KMS-11 (cell line): ENCODE data around the gene BABAM1.

Experiments
- H2AFZ ChIP-seq: fragments of 200-600 bp; sonication (generic); 2 replicates; pipeline ENCODE4 v1.6.1; 2016; ENCODE audit warnings: antibody characterized with exemption, mixed run types, low read depth
- H3K27ac ChIP-seq: fragments of 200-600 bp; sonication (generic); 2 replicates; pipeline ENCODE4 v1.6.1; 2016; ENCODE audit warnings: mild to moderate bottlenecking, mixed run types
- H3K27me3 ChIP-seq: fragments of 200-600 bp; sonication (generic); 2 replicates; pipeline ENCODE4 v1.6.1; 2017; ENCODE audit warnings: mild to moderate bottlenecking, low read depth, mixed run types, moderate library complexity; ENCODE audit not compliant: insufficient read depth
- H3K36me3 ChIP-seq: fragments of 200-600 bp; sonication (generic); 2 replicates; pipeline ENCODE4 v1.6.1; 2017; ENCODE audit warnings: mild to moderate bottlenecking, mixed run types; ENCODE audit not compliant: insufficient read depth
- H3K4me1 ChIP-seq: fragments of 200-600 bp; sonication (generic); 2 replicates; pipeline ENCODE4 v1.6.1; 2016; ENCODE audit warnings: mild to moderate bottlenecking, low read depth, mixed run types; ENCODE audit not compliant: poor library complexity, severe bottlenecking
- H3K4me2 ChIP-seq: fragments of 200-600 bp; sonication (generic); 2 replicates; pipeline ENCODE4 v1.7.0; 2016; ENCODE audit warnings: mild to moderate bottlenecking, mixed run types
- H3K4me3 ChIP-seq: fragments of 200-600 bp; sonication (generic); IDR thresholded peaks from 2 replicates; pipeline ENCODE4 v1.6.1; 2017; ENCODE audit warnings: low read depth, low read length, mixed read lengths; ENCODE audit not compliant: insufficient read depth
- H3K79me2 ChIP-seq: fragments of 200-600 bp; sonication (generic); 2 replicates; pipeline ENCODE4 v1.6.1; 2016; ENCODE audit warnings: low read depth, mixed run types; ENCODE audit not compliant: insufficient read depth
- H3K9ac ChIP-seq: fragments of 200-600 bp; sonication (generic); 2 replicates; pipeline ENCODE4 v1.6.1; 2016; ENCODE audit warnings: mild to moderate bottlenecking, mixed run types
- H4K20me1 ChIP-seq: fragments of 200-600 bp; sonication (generic); 2 replicates; pipeline ENCODE4 v1.6.1; 2016; ENCODE audit warnings: mild to moderate bottlenecking, mixed run types; ENCODE audit not compliant: insufficient read depth
- TF ChIP-seq, protein P1 (sequence below): fragments of 200-600 bp; sonication (generic); conservative IDR thresholded peaks from 2 replicates; pipeline ENCODE4 v1.6.1; 2017; ENCODE audit warnings: low read depth, mild to moderate bottlenecking, antibody characterized with exemption, low read length, moderate library complexity, mixed read lengths

The BABAM1 gene

GRCh38 chr19:17246681-17247425, 20.4 kb upstream of the BABAM1 start:
- Histone ChIP-seq H3K4me3 (no peak overlapping the region), H3K36me3 (no peaks in the 10 kb centered on the region), H3K9ac (peak overlapping the region; percentile 44; the same call in 1 of the 2 replicates), H2AFZ (peak overlapping the region; percentile 85), H3K27ac (no peak overlapping the region), H3K4me2 (peak overlapping the region; percentile 81), H3K27me3 (no peaks in the 10 kb centered on the region), H3K4me1 (peaks cover 10% of the 10 kb centered on the region), H4K20me1 (no peaks in the 10 kb centered on the region), H3K79me2 (no peaks in the 10 kb centered on the region)
- TF ChIP-seq, protein P1, sequence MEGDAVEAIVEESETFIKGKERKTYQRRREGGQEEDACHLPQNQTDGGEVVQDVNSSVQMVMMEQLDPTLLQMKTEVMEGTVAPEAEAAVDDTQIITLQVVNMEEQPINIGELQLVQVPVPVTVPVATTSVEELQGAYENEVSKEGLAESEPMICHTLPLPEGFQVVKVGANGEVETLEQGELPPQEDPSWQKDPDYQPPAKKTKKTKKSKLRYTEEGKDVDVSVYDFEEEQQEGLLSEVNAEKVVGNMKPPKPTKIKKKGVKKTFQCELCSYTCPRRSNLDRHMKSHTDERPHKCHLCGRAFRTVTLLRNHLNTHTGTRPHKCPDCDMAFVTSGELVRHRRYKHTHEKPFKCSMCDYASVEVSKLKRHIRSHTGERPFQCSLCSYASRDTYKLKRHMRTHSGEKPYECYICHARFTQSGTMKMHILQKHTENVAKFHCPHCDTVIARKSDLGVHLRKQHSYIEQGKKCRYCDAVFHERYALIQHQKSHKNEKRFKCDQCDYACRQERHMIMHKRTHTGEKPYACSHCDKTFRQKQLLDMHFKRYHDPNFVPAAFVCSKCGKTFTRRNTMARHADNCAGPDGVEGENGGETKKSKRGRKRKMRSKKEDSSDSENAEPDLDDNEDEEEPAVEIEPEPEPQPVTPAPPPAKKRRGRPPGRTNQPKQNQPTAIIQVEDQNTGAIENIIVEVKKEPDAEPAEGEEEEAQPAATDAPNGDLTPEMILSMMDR: no peak

GRCh38 chr19:17248011-17248776, 19.0 kb upstream of the BABAM1 start:
- Histone ChIP-seq H3K4me2 (no peak overlapping the region), H3K79me2 (no peaks in the 10 kb centered on the region), H3K27ac (no peak overlapping the region), H4K20me1 (no peaks in the 10 kb centered on the region), H3K4me3 (no peak overlapping the region), H3K4me1 (peaks cover 10% of the 10 kb centered on the region), H3K9ac (no peak overlapping the region), H3K27me3 (no peaks in the 10 kb centered on the region), H3K36me3 (no peaks in the 10 kb centered on the region), H2AFZ (no peak overlapping the region)
- TF ChIP-seq, protein P1: no peak

DNA sequence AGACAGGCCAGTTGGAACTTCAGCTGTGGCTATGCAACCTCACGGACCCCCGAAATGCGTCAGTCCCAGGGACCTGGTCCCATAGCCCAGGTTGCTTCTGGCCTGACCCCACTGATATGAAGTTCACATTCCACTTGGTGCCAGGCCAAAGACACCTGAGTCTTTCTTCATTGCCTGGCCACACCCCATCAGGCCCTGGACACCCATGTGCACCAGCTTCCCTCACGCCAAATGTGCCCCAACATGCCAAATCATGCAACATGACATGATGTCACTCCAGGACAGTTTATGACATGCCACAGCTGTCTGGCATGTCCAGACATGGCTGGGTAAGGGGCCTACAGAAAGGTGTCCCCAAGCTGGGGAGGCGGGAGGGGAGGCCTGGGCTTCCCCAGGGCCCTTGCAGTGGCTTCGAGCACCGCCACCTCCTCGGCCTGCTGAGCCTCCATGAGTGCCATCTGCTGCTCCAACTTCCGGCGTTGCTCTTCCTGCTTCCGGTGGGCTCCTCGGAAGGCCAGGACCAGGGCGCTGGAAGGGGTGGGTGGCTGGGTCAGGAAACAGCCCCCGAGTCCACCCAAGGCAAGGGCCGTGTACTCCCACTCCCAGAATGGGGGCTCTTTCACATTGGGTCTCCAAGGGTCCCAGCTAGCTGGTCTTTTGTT, 17.2 kb upstream of the BABAM1 start:
- H3K4me3 ChIP-seq: no peak overlapping the region
- no peaks in the 10 kb centered on the region for H3K36me3 ChIP-seq
- no peak overlapping the region for H3K27ac ChIP-seq
- no peak overlapping the region for H3K4me2 ChIP-seq
- no peaks in the 10 kb centered on the region for H4K20me1 ChIP-seq
- TF ChIP-seq, protein P1: no peak
- H3K79me2 ChIP-seq: no peaks in the 10 kb centered on the region
- no peak overlapping the region for H2AFZ ChIP-seq
- no peak overlapping the region for H3K9ac ChIP-seq
- no peaks in the 10 kb centered on the region; the same call in 1 of the 2 replicates for H3K27me3 ChIP-seq
- peaks cover 10% of the 10 kb centered on the region for H3K4me1 ChIP-seq

DNA sequence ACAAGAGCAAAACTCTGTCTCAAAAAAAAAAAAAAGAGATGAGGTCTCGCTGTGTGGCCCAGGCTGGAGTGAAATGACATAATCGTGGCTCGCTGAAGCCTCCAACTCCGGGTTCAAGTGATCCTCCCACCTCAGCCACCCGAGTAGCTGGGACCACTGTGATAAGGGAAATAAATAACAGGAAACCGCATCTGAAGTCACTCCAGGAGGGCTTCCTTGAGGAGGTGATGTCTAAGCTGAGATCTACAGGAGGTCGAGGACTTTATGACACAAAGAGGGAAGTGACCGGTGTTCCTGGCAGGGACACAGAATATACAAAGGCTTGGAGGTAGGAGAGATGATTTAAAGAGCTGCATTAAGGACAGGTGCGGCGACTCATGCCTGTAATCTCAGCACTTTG, 12.6 kb upstream of the BABAM1 start:
- Histone ChIP-seq H3K4me1 (no peaks in the 10 kb centered on the region), H3K36me3 (no peaks in the 10 kb centered on the region), H3K4me2 (no peak overlapping the region), H3K27ac (no peak overlapping the region), H3K27me3 (no peaks in the 10 kb centered on the region; the same call in 1 of the 2 replicates), H3K9ac (no peak overlapping the region), H4K20me1 (no peaks in the 10 kb centered on the region), H3K79me2 (no peaks in the 10 kb centered on the region), H2AFZ (no peak overlapping the region), H3K4me3 (no peak overlapping the region)
- TF ChIP-seq, protein P1: no peak
